ENCODE data around the gene FILIP1. TPM values are rescaled to one million over a fixed set of nuclear protein-coding genes. Genes with fewer than 3 reads are reported as not detected.

The FILIP1 gene
- total and polyA plus RNA-seq, 2 of the 8 experiments (the other 6 are each of a cell fraction or from before 2014, with no cell fraction given): 2.4 to 5.7 TPM

DNA sequence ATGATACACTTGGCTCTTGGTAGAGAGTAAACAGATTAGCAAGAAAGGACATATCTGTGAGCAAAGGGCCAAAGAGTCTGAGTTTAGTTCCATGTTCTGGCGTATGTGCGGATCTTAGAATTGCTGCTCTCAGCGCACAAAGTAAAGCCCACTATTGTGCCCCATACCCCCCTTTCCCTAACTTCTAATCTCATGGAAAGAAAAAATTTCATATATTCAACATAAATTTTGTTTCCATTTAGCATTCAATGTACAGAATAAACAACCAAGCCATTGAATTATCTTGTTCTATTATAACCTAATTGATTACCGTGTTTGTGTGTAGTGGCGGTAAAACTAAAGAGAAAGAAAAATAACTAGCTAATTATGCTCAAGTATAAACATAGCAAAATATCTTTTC is 30.5 kb downstream of the FILIP1 start:
- Histone ChIP-seq H4K5ac (ENCODE audit: insufficient read length, low read depth, low read length) (no peak overlapping the region), H2BK5ac (ENCODE audit: low read depth, low read length) (no peak overlapping the region), H3K79me2 (ENCODE audit: control insufficient read depth in 1 of 2, insufficient read depth in 2 of 2, low read length in 2 of 2) (no peaks in the 10 kb centered on the region), H3K4ac (replicated peaks; ENCODE audit: insufficient read length, low read depth, low read length) (no peak overlapping the region), H3K23ac (ENCODE audit: insufficient read length) (no peak overlapping the region), H4K20me1 (replicated peaks in 1 of 2; ENCODE audit: control insufficient read depth in 1 of 2, insufficient read depth in 2 of 2, low read length in 2 of 2) (no peaks in the 10 kb centered on the region), H2AFZ (ENCODE audit: low read length) (no peak overlapping the region), H3K4me2 (ENCODE audit: insufficient read depth in 1 of 2, low read depth in 2 of 2, low read length in 2 of 2) (no peak overlapping the region), H2BK120ac (replicated peaks; ENCODE audit: low read depth, low read length) (no peak overlapping the region), H3K4me1 (replicated peaks in 1 of 4; ENCODE audit: control insufficient read depth in 3 of 4, insufficient read depth in 4 of 4, low read length in 3 of 4) (peaks cover 0 to 8% (median 0%) of the 10 kb centered on the region in 4 experiments; a peak in 2 of 7 replicates), H4K91ac (replicated peaks; ENCODE audit: insufficient read length, low read length) (no peak overlapping the region), H3K36me3 (ENCODE audit: control insufficient read depth in 2 of 4, insufficient read depth in 4 of 4, low read length in 3 of 4) (no peaks in the 10 kb centered on the region), H3K56ac (replicated peaks; ENCODE audit: insufficient read length, low read depth, low read length) (no peak overlapping the region), H3K9ac (replicated peaks in 1 of 4; ENCODE audit: extremely low read depth in 1 of 4, low read depth in 3 of 4, low read length in 3 of 4) (no peak overlapping the region), H2BK12ac (ENCODE audit: low read depth, low read length) (no peak overlapping the region), H3K79me1 (ENCODE audit: low read depth, low read length) (no peaks in the 10 kb centered on the region), H3K14ac (ENCODE audit: insufficient read length) (no peak overlapping the region), H3K18ac (ENCODE audit: extremely low read depth, low read length) (no peak overlapping the region), H3K27ac (ENCODE audit: low read depth, low read length) (no peak overlapping the region), H3K27me3 (replicated peaks in 1 of 4; ENCODE audit: control insufficient read depth in 3 of 4, extremely low read depth in 1 of 4, insufficient read depth in 3 of 4, low read length in 3 of 4) (peaks cover 0 to 1% (median 0%) of the 10 kb centered on the region in 4 experiments; a peak in 1 of 7 replicates), H4K8ac (ENCODE audit: extremely low read depth, insufficient read depth, low read length) (no peak overlapping the region), H2BK15ac (ENCODE audit: low read length) (no peak overlapping the region), H3K23me2 (ENCODE audit: low read depth, low read length) (no peaks in the 10 kb centered on the region; the same call in 1 of the 2 replicates), H2BK20ac (ENCODE audit: low read length) (no peak overlapping the region), H3K4me3 (ENCODE audit: extremely low read depth in 1 of 4, insufficient read depth in 2 of 4, low read depth in 3 of 4, low read length in 4 of 4) (no peak overlapping the region), H3K9me3 (ENCODE audit: insufficient read depth in 2 of 2, low read depth in 1 of 2, low read length in 1 of 2) (no peaks in the 10 kb centered on the region), H2AK5ac (ENCODE audit: low read depth, low read length) (no peak overlapping the region)
- DNase-seq (ENCODE audit: low read depth in 1 of 2, low spot score in 2 of 2): no peak
- TF ChIP-seq MAX (IDR thresholded peaks at IDR 0.05) (no peak), YY1 (IDR thresholded peaks at IDR 0.05; ENCODE audit: low read depth, low read length) (no peak)
- WGBS, 2 experiments (ENCODE audit: extremely low coverage in 1 of 2, insufficient coverage in 1 of 2, insufficient read length in 1 of 2, insufficient replicate concordance in 2 of 2, low coverage in 1 of 2, low lambda C conversion rate in 2 of 2, missing lambda C conversion rate in 1 of 2): 89% methylated on average over 5 of the region's 5 CpGs; no CpG with 5 or more reads in 1 of the 2 experiments
- ChIA-PET POLR2A (ENCODE audit: partially characterized antibody) (interaction anchor here (0.8 to 1.2 kb wide), 3 partner anchors 11 to 220 kb away, joined by 3 read pairs; partner anchors contain the start of gene COX7A2), CTCF (ENCODE audit: partially characterized antibody) (interaction anchor here (0.6 to 0.8 kb wide), 2 partner anchors 93 to 166 kb away, joined by 3 read pairs; no protein-coding TSS in a partner anchor)
- FAIRE-seq: no peak

All from H1 (cell line).